Measurements from ENCODE around the gene PRMT6.

- TF ChIP-seq EP300 (IDR thresholded peaks at IDR 0.05) (no peak), CTCF (IDR thresholded peaks at IDR 0.05) (no peak), CHD2 (IDR thresholded peaks at IDR 0.05; ENCODE audit: low read length, partially characterized antibody) (no peak), RNF2 (IDR thresholded peaks at IDR 0.05; ENCODE audit: borderline replicate concordance, low read depth) (no peak), ATOH8 (CRISPR knock-in tag; IDR thresholded peaks at IDR 0.05; ENCODE audit: low read depth) (no peak), ELK1 (IDR thresholded peaks at IDR 0.05; ENCODE audit: low read depth, low read length) (no peak), JUNB (IDR thresholded peaks at IDR 0.05) (no peak), POLR2A (IDR thresholded peaks at IDR 0.05; ENCODE audit: low read length) (no peak)
Observed at GRCh38 chr1:107105914-107106313, 49.4 kb downstream of the PRMT6 start.
